Gastroesophageal sphincter (tissue), 4 donors: ENCODE data around the gene IL22RA1. TPM values are rescaled to one million over a fixed set of nuclear protein-coding genes. Genes with fewer than 3 reads are reported as not detected.

ENCODE experiments used
- ATAC-seq: fragments of 150-250 bp; one replicate; pipeline ENCODE4 v1.9.1; 2016; ENCODE audit warnings: mild to moderate bottlenecking, moderate library complexity
- H3K27ac ChIP-seq, 4 donors: fragments of 200-600 bp; sonication (generic) in 3 of 4; 1 replicate in 3 of 4; 2 replicates in 1 of 4; pipeline ENCODE4 v1.5.1; 2016 to 2019
- H3K27me3 ChIP-seq: fragments of 200-600 bp; sonication (generic); one replicate; pipeline ENCODE4 v1.5.1; 2019
- H3K36me3 ChIP-seq, 2 donors: fragments of 200-600 bp; sonication (generic); one replicate each; pipeline ENCODE4 v1.5.1; 2019; ENCODE audit warnings: control low read depth in 1 of 2
- H3K4me1 ChIP-seq, 3 donors: fragments of 200-600 bp; sonication (generic); 1 replicate in 2 of 3; 2 replicates in 1 of 3; pipeline ENCODE4 v1.5.1; 2016 to 2019; ENCODE audit warnings: control low read depth in 2 of 3
- H3K4me3 ChIP-seq, 2 donors: fragments of 200-600 bp; sonication (generic); one replicate each; pipeline ENCODE4 v1.5.1; 2019; ENCODE audit warnings: mild to moderate bottlenecking in 1 of 2, moderate library complexity in 1 of 2
- H3K9me3 ChIP-seq, 3 donors: fragments of 200-600 bp; sonication (generic); one replicate each; pipeline ENCODE4 v1.5.1; 2017 to 2019; ENCODE audit warnings: control low read depth in 2 of 3
- EP300 ChIP-seq: sonication (generic); formaldehyde crosslinking; IDR thresholded peaks from one replicate; pipeline ENCODE4 v1.6.1; 2017; ENCODE audit warnings: antibody characterized with exemption, mild to moderate bottlenecking
- POLR2A ChIP-seq, 2 donors: fragments of 450-650 bp; IDR thresholded peaks; one replicate each; pipeline ENCODE4 v1.6.1; 2017; ENCODE audit warnings: antibody characterized with exemption in 2 of 2, mild to moderate bottlenecking in 2 of 2, moderate library complexity in 1 of 2
- POLR2AphosphoS5 ChIP-seq: sonication (generic); formaldehyde crosslinking; IDR thresholded peaks from one replicate; pipeline ENCODE4 v1.6.1; 2017; ENCODE audit warnings: antibody characterized with exemption
- WGBS, 2 donors: methylation state at CpG; one replicate each; pipeline ENCODE4 v1.1.5; 2018; ENCODE audit warnings: low coverage in 1 of 2; 5-methylcytosine and 5-hydroxymethylcytosine counted together
- total RNA-seq, 4 donors: library from RNA; depleted of rRNA; stranded (reverse); fragments of >200 nt; gene quantifications; one replicate each; pipeline ENCODE4 v1.1.0, GENCODE V29; 2016
- TF ChIP-seq, protein P1 (sequence below), 4 experiments: fragments of 200-600 bp in 2 of 4; fragments of 450-650 bp in 2 of 4; sonication (generic) in 1 of 4; IDR thresholded peaks; one replicate each; pipeline ENCODE4 v1.5.1; 2017 to 2019; ENCODE audit warnings: antibody characterized with exemption in 4 of 4, mild to moderate bottlenecking in 2 of 4, moderate library complexity in 2 of 4

The IL22RA1 gene
- total RNA-seq, 4 donors from 2014 or later: 0.57 to 0.58 TPM; not detected in 2

DNA sequence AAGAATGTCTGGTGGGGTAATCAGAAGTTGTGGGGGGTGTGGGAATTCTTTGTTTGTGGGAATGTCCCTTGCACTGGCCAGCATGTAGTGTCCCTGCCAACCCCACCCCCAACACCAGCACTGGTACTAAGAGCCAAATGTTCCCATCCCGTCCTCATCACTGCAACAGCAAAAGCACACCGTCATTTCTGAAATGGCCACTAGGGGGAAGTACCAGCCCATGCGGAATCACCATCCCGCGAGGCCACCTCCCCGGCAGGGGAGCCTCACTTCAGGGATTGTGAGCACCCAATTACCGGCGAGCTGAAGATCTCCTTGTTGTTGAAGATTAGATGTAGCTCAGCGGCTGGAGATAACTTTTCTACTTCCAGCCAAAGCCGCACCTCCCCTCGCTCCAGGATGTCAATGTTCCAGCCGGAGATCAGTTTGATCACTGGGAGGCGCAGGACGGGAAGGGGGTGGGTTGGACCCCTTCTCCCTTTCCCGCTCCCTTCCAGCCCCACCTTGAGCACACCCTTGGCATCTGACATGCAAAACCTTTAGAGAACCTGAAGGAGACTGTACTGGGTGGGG lies 72.0 kb downstream of the IL22RA1 start:
- H3K36me3 ChIP-seq: no peaks in the 10 kb centered on the region
- H3K27me3 ChIP-seq: no peaks in the 10 kb centered on the region
- no peak overlapping the region for H3K4me3 ChIP-seq
- TF ChIP-seq POLR2AphosphoS5: no peak
- no peak for TF ChIP-seq EP300
- TF ChIP-seq, protein P1, sequence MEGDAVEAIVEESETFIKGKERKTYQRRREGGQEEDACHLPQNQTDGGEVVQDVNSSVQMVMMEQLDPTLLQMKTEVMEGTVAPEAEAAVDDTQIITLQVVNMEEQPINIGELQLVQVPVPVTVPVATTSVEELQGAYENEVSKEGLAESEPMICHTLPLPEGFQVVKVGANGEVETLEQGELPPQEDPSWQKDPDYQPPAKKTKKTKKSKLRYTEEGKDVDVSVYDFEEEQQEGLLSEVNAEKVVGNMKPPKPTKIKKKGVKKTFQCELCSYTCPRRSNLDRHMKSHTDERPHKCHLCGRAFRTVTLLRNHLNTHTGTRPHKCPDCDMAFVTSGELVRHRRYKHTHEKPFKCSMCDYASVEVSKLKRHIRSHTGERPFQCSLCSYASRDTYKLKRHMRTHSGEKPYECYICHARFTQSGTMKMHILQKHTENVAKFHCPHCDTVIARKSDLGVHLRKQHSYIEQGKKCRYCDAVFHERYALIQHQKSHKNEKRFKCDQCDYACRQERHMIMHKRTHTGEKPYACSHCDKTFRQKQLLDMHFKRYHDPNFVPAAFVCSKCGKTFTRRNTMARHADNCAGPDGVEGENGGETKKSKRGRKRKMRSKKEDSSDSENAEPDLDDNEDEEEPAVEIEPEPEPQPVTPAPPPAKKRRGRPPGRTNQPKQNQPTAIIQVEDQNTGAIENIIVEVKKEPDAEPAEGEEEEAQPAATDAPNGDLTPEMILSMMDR (IDR thresholded peaks at IDR 0.05): peak in 3 of 4 experiments; percentile 83 to 93 (median 91)
- peak; percentile 93 for ATAC-seq
- WGBS, 2 donors: 0 to 11% methylated on average over 3 to 10 of the region's 15 CpGs
- peak overlapping the region in 1 of 4 donors; percentile 21 for H3K27ac ChIP-seq
- peaks cover 0 to 9% (median 0%) of the 10 kb centered on the region in 3 donors for H3K4me1 ChIP-seq
- H3K9me3 ChIP-seq: no peaks in the 10 kb centered on the region

- TF ChIP-seq EP300 (no peak), POLR2AphosphoS5 (no peak), POLR2A (IDR thresholded peaks at IDR 0.05) (no peak)
- TF ChIP-seq, protein P1 (IDR thresholded peaks at IDR 0.05): no peak
- no peak overlapping the region for H3K27ac ChIP-seq
Measured at GRCh38 chr1:24069817-24070216, 73.1 kb downstream of the IL22RA1 start.

More at GRCh38 chr1:24069817-24070216, 73.1 kb downstream of the IL22RA1 start:
- H3K9me3 ChIP-seq: no peaks in the 10 kb centered on the region
- no peaks in the 10 kb centered on the region for H3K27me3 ChIP-seq
- 36 to 65% methylated on average over 3 to 7 of the region's 7 CpGs for WGBS, 2 donors
- no peaks in the 10 kb centered on the region for H3K36me3 ChIP-seq
- H3K4me3 ChIP-seq: no peak overlapping the region
- ATAC-seq: no peak
- peaks cover 0 to 9% (median 0%) of the 10 kb centered on the region in 3 donors for H3K4me1 ChIP-seq

Other genes with a start within 250 kb of the IL22RA1 start
- not detected for gene CNR2, start 229.8 kb downstream of the IL22RA1 start, total RNA-seq
- 100 to 1,000 TPM; 136 to 246 (median 207) TPM for gene PNRC2, start 183.3 kb downstream of the IL22RA1 start, total RNA-seq
- gene SRSF10, start 162.8 kb downstream of the IL22RA1 start, total RNA-seq: 100 to 1,000 TPM in 1 of 4 donors, 10 to 100 TPM in 3; 51.5 to 117 (median 76.2) TPM
- 1 to 10 TPM in 1 of 4 donors, under 1 TPM in 1, not detected in 2; 0.31 to 2.4 TPM for gene MYOM3, start 31.0 kb downstream of the IL22RA1 start, total RNA-seq
- 1 to 10 TPM in 3 of 4 donors, under 1 TPM in 1; 0.93 to 2.8 (median 1.2) TPM for gene IFNLR1, start 44.1 kb upstream of the IL22RA1 start, total RNA-seq
- 1 to 10 TPM in 1 of 4 donors, under 1 TPM in 2, not detected in 1; 0.13 to 4.9 (median 0.31) TPM for gene GRHL3, start 176.2 kb upstream of the IL22RA1 start, total RNA-seq